A673 (cell line): Measurements from ENCODE around the gene SCGN.

Source experiments
- CTCF ChIP-seq: fragments of 300-800, 200-600 bp; sonication (generic); conservative IDR thresholded peaks from 2 replicates; pipeline ENCODE4 v1.5.1; 2017; ENCODE audit warnings: low read depth, mild to moderate bottlenecking, antibody characterized with exemption, low read length, moderate library complexity, mixed read lengths
- EZH2 ChIP-seq: fragments of 200-600 bp; sonication (generic); IDR thresholded peaks from 2 replicates; pipeline ENCODE4 v1.6.1; 2017; ENCODE audit warnings: borderline replicate concordance, low read depth, mild to moderate bottlenecking, mixed read lengths, antibody characterized with exemption, low read length; ENCODE audit not compliant: poor library complexity, severe bottlenecking

- TF ChIP-seq CTCF (no peak), EZH2 (no peak)
These were observed 78.9 kb downstream of the SCGN start for GRCh38 chr6:25730907-25731306.
